Gastrocnemius medialis (tissue), 4 donors: Measurements from ENCODE around the gene PNMA8A. TPM values are rescaled to one million over a fixed set of nuclear protein-coding genes. Genes with fewer than 3 reads are reported as not detected.

Source experiments
- ATAC-seq, 2 donors: fragments of 150-250 bp; one replicate each; pipeline ENCODE4 v1.9.1; 2016
- DNase-seq, 2 donors: peaks; one replicate each; pipeline ENCODE4 v3.0.0-alpha.2; 2019
- H3K27ac ChIP-seq, 4 donors: fragments of 200-600 bp; sonication (generic); 1 replicate in 1 of 4; 2 replicates in 3 of 4; pipeline ENCODE4 v1.5.1; 2016 to 2018; ENCODE audit warnings: mild to moderate bottlenecking in 2 of 4, moderate library complexity in 1 of 4
- H3K27me3 ChIP-seq, 3 donors: fragments of 200-600 bp; sonication (generic) in 2 of 3; 1 replicate in 1 of 3; 2 replicates in 2 of 3; pipeline versions ENCODE4 v1.5.1 to v1.6.0; 2016 to 2019; ENCODE audit warnings: mild to moderate bottlenecking in 1 of 3, moderate library complexity in 1 of 3
- H3K36me3 ChIP-seq, 2 donors: fragments of 200-600 bp; sonication (generic) in 1 of 2; one replicate each; pipeline ENCODE4 v1.5.1; 2017 to 2018
- H3K4me1 ChIP-seq, 2 donors: fragments of 200-600 bp; sonication (generic) in 1 of 2; one replicate each; pipeline ENCODE4 v1.5.1; 2016 to 2017; ENCODE audit warnings: mild to moderate bottlenecking in 2 of 2
- H3K4me3 ChIP-seq, 4 donors: fragments of 200-600 bp; sonication (generic) in 3 of 4; 1 replicate in 1 of 4; 2 replicates in 3 of 4; pipeline ENCODE4 v1.5.1; 2016 to 2019; ENCODE audit warnings: mild to moderate bottlenecking in 2 of 4
- H3K9me3 ChIP-seq, 3 donors: fragments of 200-600 bp; sonication (generic) in 2 of 3; 1 replicate in 1 of 3; 2 replicates in 2 of 3; pipeline ENCODE4 v1.5.1; 2016 to 2019
- CTCF ChIP-seq, 5 experiments: fragments of 450-650 bp in 3 of 5; fragments of 200-600 bp in 2 of 5; sonication (generic) in 2 of 5; IDR thresholded peaks in 4 of 5; conservative IDR thresholded peaks in 1 of 5; 1 replicate in 4 of 5; 2 replicates in 1 of 5; pipeline ENCODE4 v1.5.1; 2016 to 2019; ENCODE audit warnings: antibody characterized with exemption in 5 of 5, mild to moderate bottlenecking in 3 of 5, moderate library complexity in 3 of 5
- POLR2A ChIP-seq, 2 donors: fragments of 450-650 bp; IDR thresholded peaks; one replicate each; pipeline ENCODE4 v1.6.1; 2017; ENCODE audit warnings: antibody characterized with exemption in 2 of 2, mild to moderate bottlenecking in 2 of 2, moderate library complexity in 2 of 2
- in situ Hi-C, 4 donors: fragments of 200-750 bp; cut with MboI; loops; one replicate each; pipeline versions ENCODE4 v1.15.0 to v1.8.0; 2017; ENCODE audit warnings: low sequenced_read_pairs in 4 of 4
- intact Hi-C: fragments of 100-400 bp; cut with DNase I; formaldehyde crosslinking; loops from one replicate; pipeline ENCODE4 v1.15.1; 2023; ENCODE audit warnings: low total_unique reads
- total RNA-seq, 4 donors: library from RNA; depleted of rRNA; stranded (reverse); fragments of >200 nt; gene quantifications; one replicate each; pipeline versions ENCODE4 v1.1.0 to v1.2.3, GENCODE V29; 2016

Gene PNMA8A
- total RNA-seq, 4 donors from 2014 or later: 0.13 to 0.83 (median 0.60) TPM; not detected in 1

- no peak overlapping the region for H3K4me3 ChIP-seq
- no peaks in the 10 kb centered on the region for H3K9me3 ChIP-seq
- no peaks in the 10 kb centered on the region for H3K4me1 ChIP-seq
- intact Hi-C loops (no loop called here), in situ Hi-C loops (no loop called here)
- peaks cover 8 to 21% (median 10%) of the 10 kb centered on the region in 3 donors for H3K27me3 ChIP-seq
- H3K27ac ChIP-seq: no peak overlapping the region
- TF ChIP-seq CTCF (IDR thresholded peaks at IDR 0.05 in 4 of 5, conservative IDR thresholded peaks at IDR 0.05 in 1 of 5) (no peak), POLR2A (IDR thresholded peaks at IDR 0.05) (no peak)
- DNase-seq (no peak), ATAC-seq (no peak)
- H3K36me3 ChIP-seq: no peaks in the 10 kb centered on the region
Observed at GRCh38 chr19:46422344-46422743, 49.0 kb downstream of the PNMA8A start.

GRCh38 chr19:46420056-46420455 lies 51.3 kb downstream of the PNMA8A start:
- intact Hi-C loops: no loop called here
- no peak for TF ChIP-seq POLR2A (IDR thresholded peaks at IDR 0.05)
- no peak for TF ChIP-seq CTCF (IDR thresholded peaks at IDR 0.05 in 4 of 5, conservative IDR thresholded peaks at IDR 0.05 in 1 of 5)
- H3K36me3 ChIP-seq: no peaks in the 10 kb centered on the region
- DNase-seq (no peak), ATAC-seq (no peak)
- no peaks in the 10 kb centered on the region for H3K9me3 ChIP-seq
- no peak overlapping the region for H3K4me3 ChIP-seq
- H3K4me1 ChIP-seq: no peaks in the 10 kb centered on the region
- no peak overlapping the region for H3K27ac ChIP-seq
- in situ Hi-C loops: no loop called here
- H3K27me3 ChIP-seq: peaks cover 17 to 36% (median 21%) of the 10 kb centered on the region in 3 donors

Other genes starting within 250 kb of the PNMA8A start
- gene IGFL1, start 241.8 kb downstream of the PNMA8A start, total RNA-seq: not detected
- gene HIF3A, start 174.5 kb downstream of the PNMA8A start, total RNA-seq: 10 to 100 TPM in 3 of 4 donors, 1 to 10 TPM in 1; 5.9 to 29.2 (median 13.9) TPM
- gene PPP5C, start 124.5 kb downstream of the PNMA8A start, total RNA-seq: 10 to 100 TPM; 47.4 to 74.9 (median 62.8) TPM
- gene CCDC8, start 58.0 kb downstream of the PNMA8A start, total RNA-seq: 1 to 10 TPM in 1 of 4 donors, under 1 TPM in 3; 0.46 to 1.6 (median 0.75) TPM
- gene PNMA8C, start 42.6 kb downstream of the PNMA8A start, total RNA-seq: not detected
- under 1 TPM; 0.07 to 0.18 (median 0.15) TPM for gene PNMA8B, start 24.3 kb upstream of the PNMA8A start, total RNA-seq
- 100 to 1,000 TPM; 109 to 170 (median 142) TPM for gene CALM3, start 129.8 kb upstream of the PNMA8A start, total RNA-seq
- 1 to 10 TPM in 3 of 4 donors, under 1 TPM in 1; 0.87 to 1.7 (median 1.3) TPM for gene PTGIR, start 153.5 kb upstream of the PNMA8A start, total RNA-seq
- gene GNG8, start 164.6 kb upstream of the PNMA8A start, total RNA-seq: not detected
- 1 to 10 TPM in 1 of 4 donors, under 1 TPM in 3; 0.26 to 1.0 (median 0.39) TPM for gene DACT3, start 189.6 kb upstream of the PNMA8A start, total RNA-seq
- gene PRKD2, start 245.6 kb upstream of the PNMA8A start, total RNA-seq: 1 to 10 TPM; 4.2 to 7.2 (median 6.1) TPM